Measurements from ENCODE around the gene CHADL. TPM values are rescaled to one million over a fixed set of nuclear protein-coding genes. Genes with fewer than 3 reads are reported as not detected.

The CHADL gene
- total and polyA plus RNA-seq, 10 donors: 0.40 to 2.2 (median 1.1) TPM; not detected in 1

DNA sequence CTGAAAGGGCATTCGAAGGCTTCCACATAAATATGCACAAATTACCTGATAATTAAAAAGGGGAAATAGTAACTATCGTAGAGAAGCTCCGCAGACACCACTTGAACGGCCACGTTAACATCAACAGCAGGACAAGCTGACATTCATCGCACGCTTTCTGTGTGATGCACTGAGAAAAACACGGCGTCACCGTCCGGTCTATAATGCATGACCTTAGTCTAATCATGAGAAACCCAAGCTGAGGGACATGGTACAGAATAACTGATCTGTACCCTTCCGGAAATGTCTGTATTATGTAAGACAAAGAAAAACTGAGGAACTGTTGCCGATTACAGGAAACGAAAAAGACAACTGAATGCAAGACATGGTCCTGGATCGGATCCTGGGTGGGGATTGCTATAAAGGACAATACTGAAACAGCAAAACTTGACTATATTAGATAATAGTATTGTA lies 45.9 kb upstream of the CHADL start:
- peak overlapping the region; percentile 83 to 96 (median 92) for H3K27ac ChIP-seq
- H3K36me3 ChIP-seq: peaks cover 0 to 32% (median 5%) of the 10 kb centered on the region in 6 donors
- TF ChIP-seq POLR2AphosphoS5 (IDR thresholded peaks at IDR 0.05) (no peak), POLR2A (IDR thresholded peaks at IDR 0.05) (no peak)
- TF ChIP-seq, protein P1, sequence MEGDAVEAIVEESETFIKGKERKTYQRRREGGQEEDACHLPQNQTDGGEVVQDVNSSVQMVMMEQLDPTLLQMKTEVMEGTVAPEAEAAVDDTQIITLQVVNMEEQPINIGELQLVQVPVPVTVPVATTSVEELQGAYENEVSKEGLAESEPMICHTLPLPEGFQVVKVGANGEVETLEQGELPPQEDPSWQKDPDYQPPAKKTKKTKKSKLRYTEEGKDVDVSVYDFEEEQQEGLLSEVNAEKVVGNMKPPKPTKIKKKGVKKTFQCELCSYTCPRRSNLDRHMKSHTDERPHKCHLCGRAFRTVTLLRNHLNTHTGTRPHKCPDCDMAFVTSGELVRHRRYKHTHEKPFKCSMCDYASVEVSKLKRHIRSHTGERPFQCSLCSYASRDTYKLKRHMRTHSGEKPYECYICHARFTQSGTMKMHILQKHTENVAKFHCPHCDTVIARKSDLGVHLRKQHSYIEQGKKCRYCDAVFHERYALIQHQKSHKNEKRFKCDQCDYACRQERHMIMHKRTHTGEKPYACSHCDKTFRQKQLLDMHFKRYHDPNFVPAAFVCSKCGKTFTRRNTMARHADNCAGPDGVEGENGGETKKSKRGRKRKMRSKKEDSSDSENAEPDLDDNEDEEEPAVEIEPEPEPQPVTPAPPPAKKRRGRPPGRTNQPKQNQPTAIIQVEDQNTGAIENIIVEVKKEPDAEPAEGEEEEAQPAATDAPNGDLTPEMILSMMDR (IDR thresholded peaks at IDR 0.05 in 8 of 11, conservative IDR thresholded peaks at IDR 0.05 in 3 of 11): no peak
- intact Hi-C loops (cut with DNase I; ENCODE audit: low total_unique reads): no loop called here
- peaks cover 0 to 66% (median 30%) of the 10 kb centered on the region in 6 donors for H3K4me1 ChIP-seq
- WGBS, 5 donors: 0 to 2% (median 0%) methylated on average over 15 of the region's 15 CpGs
- H3K9me3 ChIP-seq: no peaks in the 10 kb centered on the region
- peak; percentile 83 for DNase-seq
- no peaks in the 10 kb centered on the region for H3K27me3 ChIP-seq (replicated peaks in 1 of 7)
- peak overlapping the region; percentile 45 to 100 (median 96) for H3K4me3 ChIP-seq

GRCh38 chr22:41285820-41286638 lies 45.3 kb upstream of the CHADL start, which contains the start of gene RANGAP1:
RANGAP1 (minus strand) TSS chr22:41286187; CDS start chr22:41281044, 5,143 bp downstream.
- intact Hi-C loops (cut with DNase I; ENCODE audit: low total_unique reads): no loop called here
- 0 to 1% (median 0%) methylated on average over 27 to 77 of the region's 77 CpGs for WGBS, 5 donors

DNA sequence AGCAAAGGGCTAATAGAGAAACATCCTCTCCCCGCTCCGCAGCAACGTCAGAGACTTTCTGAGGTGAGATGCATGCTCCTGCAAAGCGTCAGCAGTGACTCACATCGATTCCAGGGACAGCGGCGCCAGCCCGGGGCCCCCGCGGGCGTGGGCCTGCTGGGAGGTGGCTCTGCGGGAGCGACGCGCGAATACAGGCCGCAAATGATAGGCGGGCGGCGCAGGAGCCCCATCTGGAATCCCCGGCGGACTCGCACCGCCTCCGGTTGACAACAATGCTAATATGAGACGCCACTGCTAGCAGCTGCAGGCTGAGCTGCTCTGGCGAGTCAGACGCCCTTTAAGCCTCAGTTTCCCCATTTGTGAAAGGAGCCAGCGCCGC lies 44.7 kb upstream of the CHADL start:
- Histone ChIP-seq H3K27ac (peak overlapping the region; percentile 29 to 96 (median 92)), H3K36me3 (peaks cover 0 to 44% (median 13%) of the 10 kb centered on the region in 6 donors), H3K9me3 (no peaks in the 10 kb centered on the region), H3K4me3 (peak overlapping the region; percentile 76 to 100 (median 96)), H3K27me3 (replicated peaks in 1 of 7) (no peaks in the 10 kb centered on the region), H3K4me1 (peaks cover 0 to 77% (median 30%) of the 10 kb centered on the region in 6 donors)
- peak; percentile 88 for DNase-seq
- no peak for TF ChIP-seq POLR2A (IDR thresholded peaks at IDR 0.05)
- TF ChIP-seq, protein P1 (IDR thresholded peaks at IDR 0.05 in 8 of 11, conservative IDR thresholded peaks at IDR 0.05 in 3 of 11): no peak
- intact Hi-C loops (cut with DNase I; ENCODE audit: low total_unique reads): no loop called here
- 0 to 1% (median 0%) methylated on average over 17 to 30 of the region's 30 CpGs for WGBS, 5 donors

More at GRCh38 chr22:41285820-41286638, 45.3 kb upstream of the CHADL start, which contains the start of gene RANGAP1:
- DNase-seq: peak; percentile 100
- H3K27me3 ChIP-seq (replicated peaks in 1 of 7): no peaks in the 10 kb centered on the region
- H3K4me3 ChIP-seq: peak within 1 kb of the TSS; percentile 76 to 100 (median 96)
- no peaks in the 10 kb centered on the region for H3K9me3 ChIP-seq
- TF ChIP-seq POLR2AphosphoS5 (IDR thresholded peaks at IDR 0.05): peak; percentile 90 to 93 (median 92)
- peak in 2 of 3 donors; percentile 50 to 77 for TF ChIP-seq POLR2A (IDR thresholded peaks at IDR 0.05)
- TF ChIP-seq, protein P1 (IDR thresholded peaks at IDR 0.05 in 8 of 11, conservative IDR thresholded peaks at IDR 0.05 in 3 of 11): peak in 10 of 11 experiments; percentile 19 to 81 (median 58)
- peaks cover 0 to 71% (median 32%) of the 10 kb centered on the region in 6 donors for H3K4me1 ChIP-seq
- peaks cover 0 to 38% (median 7%) of the 10 kb centered on the region in 6 donors for H3K36me3 ChIP-seq
- peak within 1 kb of the TSS; percentile 83 to 96 (median 92) for H3K27ac ChIP-seq

DNA sequence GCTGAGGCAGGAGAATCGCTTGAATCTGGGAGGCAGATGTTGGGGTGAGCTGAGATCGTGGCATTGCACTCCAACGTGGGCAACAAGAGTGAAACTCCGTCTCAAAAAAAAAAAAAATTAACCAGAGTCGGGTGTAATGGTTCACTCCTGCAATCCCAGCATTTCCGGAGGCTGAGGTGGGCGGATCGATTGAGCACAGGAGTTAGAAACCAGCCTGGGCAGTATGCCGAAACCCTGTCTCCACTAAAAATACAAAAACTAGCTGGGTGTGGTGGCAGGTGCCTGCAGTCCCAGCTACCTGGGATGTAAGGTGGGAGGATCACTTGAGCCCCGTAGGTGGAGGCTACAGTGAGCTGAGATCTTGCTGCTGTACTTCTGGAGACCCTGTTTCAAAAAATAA lies 43.7 kb upstream of the CHADL start:
- intact Hi-C loops (cut with DNase I; ENCODE audit: low total_unique reads): no loop called here
- H3K9me3 ChIP-seq: no peaks in the 10 kb centered on the region
- peak overlapping the region in 1 of 8 donors; percentile 92 for H3K27ac ChIP-seq
- DNase-seq: no peak
- no peaks in the 10 kb centered on the region for H3K27me3 ChIP-seq (replicated peaks in 1 of 7)
- peaks cover 0 to 76% (median 30%) of the 10 kb centered on the region in 6 donors for H3K4me1 ChIP-seq
- TF ChIP-seq, protein P1 (IDR thresholded peaks at IDR 0.05 in 8 of 11, conservative IDR thresholded peaks at IDR 0.05 in 3 of 11): no peak
- TF ChIP-seq POLR2A (IDR thresholded peaks at IDR 0.05) (no peak), POLR2AphosphoS5 (IDR thresholded peaks at IDR 0.05) (no peak)
- H3K36me3 ChIP-seq: peaks cover 0 to 54% (median 23%) of the 10 kb centered on the region in 6 donors
- WGBS, 5 donors: 92 to 94% (median 92%) methylated on average over 10 of the region's 10 CpGs
- peak overlapping the region in 2 of 8 donors; percentile 94 to 97 for H3K4me3 ChIP-seq
